Thymus (tissue), 11 donors: ENCODE data around the gene DNAJB2. TPM values are rescaled to one million over a fixed set of nuclear protein-coding genes. Genes with fewer than 3 reads are reported as not detected.

Experiments
- DNase-seq, 9 donors: peaks; one replicate each; pipeline ENCODE4 v3.0.0-alpha.2; 2013; ENCODE audit warnings: low spot score in 9 of 9, low read depth in 6 of 9, missing footprints in 1 of 9
- H3K27ac ChIP-seq, 2 donors: one replicate each; pipeline ENCODE4 v1.5.1; 2013; ENCODE audit warnings: control low read depth in 1 of 2, low read depth in 1 of 2, low read length in 1 of 2, mild to moderate bottlenecking in 1 of 2, moderate library complexity in 1 of 2
- H3K27me3 ChIP-seq, 2 donors: one replicate each; pipeline ENCODE4 v1.5.1; 2013; ENCODE audit warnings: low read length in 1 of 2; ENCODE audit not compliant: control insufficient read depth in 2 of 2, insufficient read depth in 1 of 2
- H3K36me3 ChIP-seq, 2 donors: one replicate each; pipeline ENCODE4 v1.5.1; 2013; ENCODE audit warnings: low read length in 1 of 2, mild to moderate bottlenecking in 1 of 2, moderate library complexity in 1 of 2; ENCODE audit not compliant: control insufficient read depth in 2 of 2, insufficient read depth in 2 of 2
- H3K4me1 ChIP-seq, 2 donors: one replicate each; pipeline ENCODE4 v1.5.1; 2013; ENCODE audit warnings: low read length in 2 of 2; ENCODE audit not compliant: control insufficient read depth in 2 of 2, insufficient read depth in 2 of 2
- H3K4me3 ChIP-seq, 2 donors: one replicate each; pipeline ENCODE4 v1.5.1; 2013; ENCODE audit warnings: low read length in 2 of 2, control low read depth in 1 of 2, mild to moderate bottlenecking in 1 of 2
- H3K9me3 ChIP-seq, 2 donors: one replicate each; pipeline ENCODE4 v1.5.1; 2013; ENCODE audit warnings: low read length in 1 of 2, mild to moderate bottlenecking in 1 of 2; ENCODE audit not compliant: control insufficient read depth in 2 of 2, insufficient read depth in 1 of 2
- WGBS: extraction: QIAGEN DNeasy Blood & Tissue Kit; methylation state at CpG from one replicate; pipeline ENCODE4 v1.1.7; 2013; 5-methylcytosine and 5-hydroxymethylcytosine counted together
- polyA plus RNA-seq: library from polyadenylated mRNA; stranded (reverse); fragments of 200-250 nt; gene quantifications from one replicate; pipeline ENCODE4 v1.2.3, GENCODE V29; 2013
- total RNA-seq: library from RNA; stranded (reverse); fragments of 120-200 nt; gene quantifications from one replicate; pipeline ENCODE4 v1.2.4, GENCODE V29; 2013
- donor health status: healthy.

DNAJB2 gene
- total and polyA plus RNA-seq, 2 donors: 27.0 to 87.0 TPM

DNA sequence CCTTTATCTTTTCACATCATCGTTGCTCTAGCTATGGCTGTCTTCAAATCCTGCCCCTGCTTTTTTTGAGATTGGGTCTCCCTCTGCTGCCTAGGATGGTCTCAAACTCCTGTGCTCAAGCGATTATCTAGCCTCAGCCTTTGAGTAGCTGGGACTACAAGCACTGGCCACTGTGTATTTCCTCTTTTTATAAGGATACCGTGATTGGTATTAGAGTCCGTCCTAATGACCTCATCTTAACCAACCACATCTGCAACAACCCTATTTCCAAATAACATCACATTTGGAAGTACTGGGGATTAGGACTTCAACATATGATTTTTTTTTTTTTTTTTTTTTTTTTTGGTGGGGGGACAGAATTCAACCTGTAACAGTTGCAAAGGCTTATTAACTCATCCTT lies 44.3 kb downstream of the DNAJB2 start:
- H3K9me3 ChIP-seq: no peaks in the 10 kb centered on the region
- peaks cover 0 to 9% of the 10 kb centered on the region in 2 donors for H3K4me1 ChIP-seq
- DNase-seq: no peak
- WGBS: 70% methylated on average over 4 of the region's 4 CpGs
- H3K4me3 ChIP-seq: no peak overlapping the region
- H3K27me3 ChIP-seq: peaks cover 0 to 27% of the 10 kb centered on the region in 2 donors
- H3K36me3 ChIP-seq: no peaks in the 10 kb centered on the region
- H3K27ac ChIP-seq: no peak overlapping the region

DNA sequence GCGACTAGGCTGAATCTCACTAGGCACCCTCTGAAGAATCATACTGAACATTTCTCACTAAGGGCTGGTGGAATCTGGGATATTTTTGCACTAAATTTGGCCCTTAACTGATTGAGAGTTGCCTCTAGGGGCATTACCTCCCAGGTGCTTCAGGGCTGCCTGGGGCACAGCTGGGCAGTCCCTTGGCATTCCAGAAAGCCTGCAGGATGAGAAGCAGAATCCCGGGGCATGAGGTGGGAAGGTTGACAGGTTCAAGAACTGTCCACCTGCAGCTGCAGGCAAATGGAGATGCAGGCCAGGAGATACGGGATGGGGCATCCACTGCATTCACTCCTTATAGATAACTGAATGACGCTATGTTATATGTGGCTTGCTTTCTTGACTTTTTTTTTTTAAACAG lies 46.0 kb downstream of the DNAJB2 start:
- peaks cover 0 to 37% of the 10 kb centered on the region in 2 donors for H3K27me3 ChIP-seq
- no peak for DNase-seq
- WGBS: 94% methylated on average over 4 of the region's 4 CpGs
- peaks cover 0 to 9% of the 10 kb centered on the region in 2 donors for H3K4me1 ChIP-seq
- no peak overlapping the region for H3K4me3 ChIP-seq
- no peak overlapping the region for H3K27ac ChIP-seq
- H3K9me3 ChIP-seq: no peaks in the 10 kb centered on the region
- no peaks in the 10 kb centered on the region for H3K36me3 ChIP-seq

DNA sequence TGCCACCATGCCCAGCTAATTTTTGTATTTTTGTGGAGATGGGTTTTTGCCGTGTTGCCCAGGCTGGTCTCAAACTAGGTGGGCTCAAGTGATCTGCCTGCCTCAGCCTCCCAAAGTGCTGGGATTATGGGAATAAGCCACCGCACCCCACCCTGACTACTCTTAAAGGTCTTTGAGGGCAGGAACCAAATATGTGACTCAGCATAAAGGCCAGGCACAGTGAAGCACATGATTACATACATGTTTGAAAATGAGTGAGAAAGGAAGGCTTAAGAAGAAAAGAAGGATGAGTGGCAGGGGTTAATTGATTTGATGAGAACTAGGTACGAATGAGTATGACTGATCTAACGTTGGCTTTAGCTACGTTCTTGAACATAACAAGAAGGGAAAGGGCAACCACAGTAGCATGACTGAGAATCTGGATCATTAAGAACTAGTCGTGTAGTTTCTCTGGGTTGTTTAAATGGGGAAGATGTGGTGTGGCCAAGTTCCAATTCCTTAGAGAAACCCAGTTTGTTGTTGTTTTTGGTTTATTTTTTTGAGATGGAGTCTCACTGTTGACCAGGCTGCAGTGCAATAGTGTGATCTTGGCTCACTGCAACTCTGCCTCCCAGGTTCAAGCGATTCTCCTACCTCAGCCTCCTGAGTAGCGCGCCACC lies 46.6 kb downstream of the DNAJB2 start:
- Histone ChIP-seq H3K4me1 (peaks cover 0 to 7% of the 10 kb centered on the region in 2 donors), H3K36me3 (no peaks in the 10 kb centered on the region), H3K4me3 (no peak overlapping the region), H3K27ac (no peak overlapping the region), H3K27me3 (peaks cover 0 to 41% of the 10 kb centered on the region in 2 donors), H3K9me3 (no peaks in the 10 kb centered on the region)
- DNase-seq: no peak
- 59% methylated on average over 9 of the region's 9 CpGs for WGBS

DNA sequence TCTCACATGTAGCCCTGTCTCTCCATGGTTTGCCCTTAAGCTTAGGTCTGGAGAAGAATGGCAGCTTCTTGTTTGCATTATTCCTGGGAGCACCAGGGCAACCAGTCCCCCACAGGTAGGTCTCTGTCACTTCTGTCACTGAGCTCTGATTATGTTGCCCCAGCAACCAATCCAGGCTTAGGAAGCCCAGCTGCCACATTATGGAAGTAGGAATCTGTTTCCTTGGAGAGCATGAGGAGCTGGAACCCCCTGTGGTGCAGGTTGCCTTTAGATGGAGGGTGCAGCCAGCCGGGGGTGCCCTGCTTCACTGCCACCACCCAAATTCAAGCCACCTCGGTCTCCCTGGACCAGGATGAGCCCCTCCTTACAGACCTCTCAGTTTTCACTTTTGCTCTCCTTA lies 48.6 kb downstream of the DNAJB2 start:
- Histone ChIP-seq H3K27ac (no peak overlapping the region), H3K4me1 (no peaks in the 10 kb centered on the region), H3K27me3 (peaks cover 15 to 53% of the 10 kb centered on the region in 2 donors), H3K36me3 (no peaks in the 10 kb centered on the region), H3K4me3 (no peak overlapping the region), H3K9me3 (peaks cover 1 to 7% of the 10 kb centered on the region in 2 donors)
- WGBS: 71% methylated on average over 2 of the region's 2 CpGs
- DNase-seq: no peak

DNA sequence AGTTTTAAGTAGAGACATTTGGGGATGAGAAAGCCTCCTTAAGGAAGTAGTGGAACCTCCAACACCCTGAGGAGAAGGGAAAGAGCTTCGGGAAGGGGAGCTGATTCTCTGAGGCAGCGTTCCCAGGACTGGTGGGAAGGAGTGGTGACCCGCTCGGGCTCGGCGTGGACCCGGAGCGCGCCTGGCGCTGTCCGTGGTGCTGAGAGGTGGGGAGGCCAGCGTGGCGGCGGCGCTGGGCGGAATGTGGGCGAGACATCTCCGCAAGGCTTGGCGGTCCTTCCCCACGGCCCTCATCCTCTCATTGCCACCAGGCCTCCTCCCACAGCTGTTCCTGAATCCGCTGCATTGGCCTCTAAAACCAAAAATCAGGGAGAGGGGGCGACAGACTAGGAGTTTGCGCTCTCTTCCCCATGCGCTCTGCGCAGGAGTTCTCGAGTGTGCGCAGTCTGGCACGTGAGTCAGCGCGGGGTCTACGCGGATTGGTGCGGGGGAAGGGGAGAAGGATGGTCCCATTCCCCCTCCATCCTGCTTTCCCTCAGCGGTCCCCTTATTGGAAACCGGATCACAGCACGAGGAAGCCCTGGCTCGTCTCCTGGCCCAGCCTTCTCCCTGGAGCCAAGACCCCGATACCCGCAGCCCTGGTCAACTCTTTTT lies 52.5 kb downstream of the DNAJB2 start:
- 19% methylated on average over 39 of the region's 39 CpGs for WGBS
- H3K9me3 ChIP-seq: peaks cover 1 to 10% of the 10 kb centered on the region in 2 donors
- H3K4me3 ChIP-seq: no peak overlapping the region
- H3K27ac ChIP-seq: no peak overlapping the region
- peaks cover 22 to 65% of the 10 kb centered on the region in 2 donors for H3K27me3 ChIP-seq
- H3K4me1 ChIP-seq: no peaks in the 10 kb centered on the region
- H3K36me3 ChIP-seq: no peaks in the 10 kb centered on the region
- peak in 3 of 9 donors; percentile 18 to 43 (median 42) for DNase-seq

DNA sequence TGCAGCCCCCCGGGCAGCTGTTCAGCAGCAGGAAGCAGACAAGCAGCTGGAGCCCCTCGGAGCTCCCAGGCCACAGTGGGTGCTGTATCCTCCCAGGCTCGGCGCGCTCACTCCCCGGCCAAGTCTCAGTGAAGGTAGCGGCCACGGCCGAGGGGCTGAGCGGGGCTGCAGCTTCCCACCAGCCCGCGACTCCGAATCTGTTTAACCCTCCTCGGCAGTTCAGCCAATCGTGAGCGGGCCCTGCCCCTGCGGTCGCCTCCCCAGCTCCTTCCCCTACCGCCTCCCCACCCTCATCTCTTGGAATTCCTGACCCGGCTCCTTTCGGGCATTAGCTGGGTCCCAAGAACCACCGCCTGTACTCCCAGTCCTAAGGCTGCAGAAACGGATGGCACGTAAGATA lies 53.4 kb downstream of the DNAJB2 start, which contains the start of gene RESP18:
Gene RESP18 (minus strand): TSS at position 203 of the 400 bp plus-strand sequence.
- Histone ChIP-seq H3K27me3 (peaks cover 22 to 59% of the 10 kb centered on the region in 2 donors), H3K9me3 (peaks cover 1 to 10% of the 10 kb centered on the region in 2 donors), H3K36me3 (no peaks in the 10 kb centered on the region), H3K27ac (no peak within 1 kb of the TSS), H3K4me3 (no peak within 1 kb of the TSS), H3K4me1 (no peaks in the 10 kb centered on the region)
- 18% methylated on average over 24 of the region's 24 CpGs for WGBS
- no peak for DNase-seq

DNA sequence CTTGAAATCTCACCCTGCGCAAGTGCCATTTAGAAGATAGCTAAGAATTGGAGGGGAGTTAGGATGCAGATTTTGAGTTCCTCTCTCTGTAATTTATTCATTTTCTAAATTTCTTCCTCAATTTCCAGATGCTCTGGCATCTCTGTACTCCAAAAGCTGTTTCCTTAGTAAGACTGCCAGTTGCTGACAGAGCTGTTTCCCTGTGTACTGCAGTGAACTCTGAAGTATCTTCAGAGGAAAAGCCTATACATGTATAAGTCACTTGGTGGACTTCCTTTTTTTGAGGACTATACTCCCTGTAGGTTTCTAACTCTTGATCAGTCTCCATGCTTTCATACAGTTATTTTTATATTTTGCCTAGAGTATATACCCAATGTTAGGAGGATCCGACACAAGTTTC lies 54.9 kb downstream of the DNAJB2 start:
- no peaks in the 10 kb centered on the region for H3K36me3 ChIP-seq
- H3K4me3 ChIP-seq: no peak overlapping the region
- no peak overlapping the region for H3K27ac ChIP-seq
- WGBS: 74% methylated on average over 2 of the region's 2 CpGs
- peaks cover 1 to 10% of the 10 kb centered on the region in 2 donors for H3K9me3 ChIP-seq
- no peak for DNase-seq
- H3K27me3 ChIP-seq: peaks cover 22 to 49% of the 10 kb centered on the region in 2 donors
- no peaks in the 10 kb centered on the region for H3K4me1 ChIP-seq

DNA sequence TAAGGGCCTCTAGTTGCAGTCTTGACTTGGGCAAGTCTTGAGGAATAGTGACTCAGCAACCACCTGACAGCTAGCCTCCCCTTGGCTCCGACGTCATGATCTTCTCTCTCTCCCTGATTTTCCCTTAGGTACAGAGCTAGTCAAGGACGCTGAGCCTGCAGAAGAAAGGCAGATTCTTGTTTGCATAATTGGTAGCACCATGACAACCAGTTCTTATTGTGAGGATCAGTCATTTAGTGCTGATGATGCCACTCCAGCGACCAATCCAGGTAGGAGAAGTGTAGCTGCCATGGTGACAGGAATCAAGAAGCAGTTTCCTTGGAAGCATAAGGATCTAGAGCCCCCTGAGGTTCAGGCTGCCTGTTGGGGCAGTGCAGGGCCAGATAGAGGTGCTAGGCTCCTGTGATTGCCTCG lies 56.2 kb downstream of the DNAJB2 start:
- DNase-seq: no peak
- WGBS: 34% methylated on average over 5 of the region's 5 CpGs
- Histone ChIP-seq H3K27ac (no peak overlapping the region), H3K4me1 (no peaks in the 10 kb centered on the region), H3K36me3 (no peaks in the 10 kb centered on the region), H3K4me3 (no peak overlapping the region), H3K27me3 (peaks cover 22 to 44% of the 10 kb centered on the region in 2 donors), H3K9me3 (peaks cover 1 to 10% of the 10 kb centered on the region in 2 donors)
